Activated CD4-positive, alpha-beta T cell treated with anti-CD3 and anti-CD28 coated beads for 48 hours (primary cell): ENCODE measurements around the gene HMG20B.
"Not testable (repeated sequence)": the region's sequence is repeated elsewhere in the genome, so short reads cannot be mapped to it uniquely, and the experiment has no call there.

Experiments
- DNase-seq: peaks from one replicate; pipeline ENCODE4 v3.0.0-alpha.2; 2020

HMG20B gene

GRCh38 chr19:3556978-3557460 lies 15.7 kb upstream of the HMG20B start:
- peak; percentile 72 for DNase-seq

GRCh38 chr19:3557461-3558248 lies 15.1 kb upstream of the HMG20B start, which contains the start of gene MFSD12:
Gene MFSD12, minus strand, starts transcription at chr19:3557586. Its CDS starts 183 bp downstream, at chr19:3557403.
- DNase-seq = peak; percentile 97

GRCh38 chr19:3563709-3564524 lies 8.8 kb upstream of the HMG20B start:
- DNase-seq = no peak

GRCh38 chr19:3565139-3565538 lies 7.6 kb upstream of the HMG20B start:
- DNase-seq = no peak

- DNase-seq = not testable (repeated sequence)
These were observed 2.7 kb upstream of the HMG20B start for GRCh38 chr19:3570042-3570441.

GRCh38 chr19:3570606-3571011 lies 2.1 kb upstream of the HMG20B start:
- DNase-seq = no peak

GRCh38 chr19:3572132-3572854 lies 451 bp upstream of the HMG20B start:
- DNase-seq = peak; percentile 100

- DNase-seq = peak; percentile 42
These were observed 566 bp downstream of the HMG20B start for GRCh38 chr19:3573162-3573857.

- peak; percentile 99 for DNase-seq
These were observed 1.3 kb downstream of the HMG20B start for GRCh38 chr19:3573858-3574637.

- peak; percentile 41 for DNase-seq
These were observed 2.6 kb downstream of the HMG20B start for GRCh38 chr19:3575260-3575741.

- no peak for DNase-seq
These were observed 3.4 kb downstream of the HMG20B start for GRCh38 chr19:3575949-3576673.

- peak; percentile 22 for DNase-seq
These were observed 4.1 kb downstream of the HMG20B start for GRCh38 chr19:3576696-3577443.

- no peak for DNase-seq
These were observed 5.1 kb downstream of the HMG20B start for GRCh38 chr19:3577723-3578344.

GRCh38 chr19:3578390-3578789 lies 5.6 kb downstream of the HMG20B start:
- no peak for DNase-seq

GRCh38 chr19:3580156-3580934 lies 7.6 kb downstream of the HMG20B start:
- DNase-seq = no peak

GRCh38 chr19:3581792-3582191 lies 9.0 kb downstream of the HMG20B start:
- DNase-seq = not testable (repeated sequence)

GRCh38 chr19:3584036-3584802 lies 11.5 kb downstream of the HMG20B start:
- DNase-seq = not testable (repeated sequence)
